Erythroblast (primary cell): ENCODE results near the gene JADE2.

Experiments used
- GATA1 ChIP-seq: IDR thresholded peaks from 2 replicates; pipeline ENCODE4 v1.6.1; 2011; ENCODE audit warnings: low read depth, mild to moderate bottlenecking, control low read depth, low read length, moderate library complexity
- POLR2A ChIP-seq: IDR thresholded peaks from 2 replicates; pipeline ENCODE4 v1.6.1; 2011; ENCODE audit warnings: mild to moderate bottlenecking, low read length

- TF ChIP-seq POLR2A, result peak; percentile 62
- TF ChIP-seq GATA1, result no peak
Measured at GRCh38 chr5:134524272-134524825, 1.1 kb upstream of the JADE2 start.
